HEK293 (cell line): ENCODE measurements around the gene GNG7.

Experiments used
- CTCF ChIP-seq: fragments of 450-650 bp; formaldehyde crosslinking; IDR thresholded peaks from 2 replicates; pipeline ENCODE4 v1.5.1; 2016; ENCODE audit warnings: missing biosample characterization, missing genetic modification characterization
- ELK4 ChIP-seq: IDR thresholded peaks from 2 replicates; pipeline ENCODE4 v1.6.1; 2011; ENCODE audit warnings: mild to moderate bottlenecking, low read depth, low read length, borderline replicate concordance
- SP2 ChIP-seq: fragments of 450-650 bp; formaldehyde crosslinking; IDR thresholded peaks from 2 replicates; pipeline ENCODE4 v1.5.1; 2016; ENCODE audit warnings: missing biosample characterization, missing genetic modification characterization
- YY1 ChIP-seq: fragments of 450-650 bp; formaldehyde crosslinking; IDR thresholded peaks from 2 replicates; pipeline ENCODE4 v1.5.1; 2018; ENCODE audit warnings: missing biosample characterization, missing genetic modification characterization
- ZBTB17 ChIP-seq: fragments of 450-650 bp; formaldehyde crosslinking; IDR thresholded peaks from 2 replicates; pipeline ENCODE4 v1.5.1; 2016; ENCODE audit warnings: missing biosample characterization, missing genetic modification characterization
- ZNF302 ChIP-seq: fragments of 450-650 bp; formaldehyde crosslinking; IDR thresholded peaks from 2 replicates; pipeline ENCODE4 v1.5.1; 2016; ENCODE audit warnings: missing biosample characterization, missing genetic modification characterization, low read depth
- ZNF518A ChIP-seq: fragments of 450-650 bp; formaldehyde crosslinking; conservative IDR thresholded peaks from 2 replicates; pipeline ENCODE4 v1.5.1; 2016; ENCODE audit warnings: low read depth, missing biosample characterization, missing genetic modification characterization
- ZNF692 ChIP-seq: fragments of 450-650 bp; formaldehyde crosslinking; IDR thresholded peaks from 2 replicates; pipeline ENCODE4 v1.5.1; 2016; ENCODE audit warnings: missing biosample characterization, missing genetic modification characterization
- ZNF701 ChIP-seq: fragments of 450-650 bp; formaldehyde crosslinking; IDR thresholded peaks from 2 replicates; pipeline ENCODE4 v1.5.1; 2016; ENCODE audit warnings: missing biosample characterization, missing genetic modification characterization
- ZSCAN5A ChIP-seq: fragments of 450-650 bp; formaldehyde crosslinking; IDR thresholded peaks from 2 replicates; pipeline ENCODE4 v1.5.1; 2016; ENCODE audit warnings: missing biosample characterization, missing genetic modification characterization

- TF ChIP-seq CTCF (tag by site-specific recombination), result no peak
- no peak for TF ChIP-seq ELK4
- TF ChIP-seq ZNF518A (tag by site-specific recombination), result no peak
- TF ChIP-seq ZNF692 (tag by site-specific recombination), result no peak
- no peak for TF ChIP-seq ZNF302 (tag by site-specific recombination)
- no peak for TF ChIP-seq ZBTB17 (tag by site-specific recombination)
- TF ChIP-seq YY1 (tag by site-specific recombination), result no peak
- no peak for TF ChIP-seq SP2 (tag by site-specific recombination)
- TF ChIP-seq ZNF701 (tag by site-specific recombination), result no peak
- TF ChIP-seq ZSCAN5A, result no peak
These were observed 161.6 kb downstream of the GNG7 start for GRCh38 chr19:2540646-2541454.
